A673 (cell line): ENCODE data around the gene TFPI. TPM values are rescaled to one million over a fixed set of nuclear protein-coding genes. Genes with fewer than 3 reads are reported as not detected.

Source experiments
- BruUV-seq: library from RNA; stranded (reverse); fragments of 400-500 nt; replicated peaks from 2 replicates; lab custom pipeline; 2021; lab: Mats Ljungman, UMichigan
- CTCF ChIA-PET: fragments of 300-600 bp; sonication (Branson Sonifier 250); formaldehyde crosslinking; loops from one replicate; lab custom pipeline; 2022; ENCODE audit warnings: antibody characterized with exemption; lab: Charles Lee
- POLR2A ChIA-PET: fragments of 300-600 bp; sonication (Branson Sonifier 250); formaldehyde crosslinking; loops from one replicate; lab custom pipeline; 2022; ENCODE audit warnings: antibody characterized with exemption; ENCODE audit not compliant: low non-redundant PET; lab: Charles Lee
- DNase-seq: peaks from one replicate; pipeline ENCODE4 v3.0.0-alpha.2; 2015; ENCODE audit warnings: low spot score
- H3K27ac ChIP-seq: fragments of 200-600 bp; sonication (generic); 2 replicates; pipeline ENCODE4 v1.5.1; 2016; ENCODE audit warnings: mixed run types, low read depth, mild to moderate bottlenecking, mixed read lengths, antibody characterized with exemption, low read length; ENCODE audit not compliant: poor library complexity, severe bottlenecking
- H3K27me3 ChIP-seq: fragments of 200-600 bp; sonication (generic); replicated peaks from 2 replicates; pipeline ENCODE4 v1.6.1; 2017; ENCODE audit warnings: mixed run types, low read depth, mild to moderate bottlenecking, mixed read lengths, antibody characterized with exemption, low read length; ENCODE audit not compliant: insufficient read depth, poor library complexity
- H3K36me3 ChIP-seq: fragments of 200-600 bp; sonication (generic); 2 replicates; pipeline ENCODE4 v1.6.1; 2016; ENCODE audit warnings: mixed run types, mild to moderate bottlenecking, mixed read lengths, antibody characterized with exemption, low read length; ENCODE audit not compliant: insufficient read depth, poor library complexity, severe bottlenecking
- H3K4me1 ChIP-seq: fragments of 200-600 bp; sonication (generic); 2 replicates; pipeline ENCODE4 v1.6.1; 2017; ENCODE audit warnings: mixed run types, mild to moderate bottlenecking, mixed read lengths, antibody characterized with exemption, low read length; ENCODE audit not compliant: insufficient read depth, poor library complexity, severe bottlenecking
- H3K4me3 ChIP-seq: fragments of 200-600 bp; sonication (generic); 2 replicates; pipeline ENCODE4 v1.5.1; 2016; ENCODE audit warnings: low read depth, mixed run types, mild to moderate bottlenecking, mixed read lengths, low read length; ENCODE audit not compliant: poor library complexity, severe bottlenecking
- H3K9me3 ChIP-seq: fragments of 200-600 bp; sonication (generic); 2 replicates; pipeline ENCODE4 v1.6.1; 2016; ENCODE audit warnings: mixed run types, low read depth, mild to moderate bottlenecking, mixed read lengths, antibody characterized with exemption, low read length; ENCODE audit not compliant: poor library complexity, severe bottlenecking
- EZH2 ChIP-seq: fragments of 200-600 bp; sonication (generic); IDR thresholded peaks from 2 replicates; pipeline ENCODE4 v1.6.1; 2017; ENCODE audit warnings: borderline replicate concordance, low read depth, mild to moderate bottlenecking, mixed read lengths, antibody characterized with exemption, low read length; ENCODE audit not compliant: poor library complexity, severe bottlenecking
- intact Hi-C: fragments of 100-400 bp; cut with micrococcal nuclease; formaldehyde crosslinking; loops from one replicate; pipeline ENCODE4 v1.10.0; 2022; ENCODE audit not compliant: unreplicated experiment
- total RNA-seq: library from RNA; stranded (reverse); gene quantifications from 2 replicates; pipeline ENCODE4 v1.2.3, GENCODE V29; 2021
- TF ChIP-seq, protein P1 (sequence below): fragments of 300-800, 200-600 bp; sonication (generic); conservative IDR thresholded peaks from 2 replicates; pipeline ENCODE4 v1.5.1; 2017; ENCODE audit warnings: low read depth, mild to moderate bottlenecking, antibody characterized with exemption, low read length, moderate library complexity, mixed read lengths

The TFPI gene
- total RNA-seq, 1 experiment from 2014 or later: 36.3 TPM

DNA sequence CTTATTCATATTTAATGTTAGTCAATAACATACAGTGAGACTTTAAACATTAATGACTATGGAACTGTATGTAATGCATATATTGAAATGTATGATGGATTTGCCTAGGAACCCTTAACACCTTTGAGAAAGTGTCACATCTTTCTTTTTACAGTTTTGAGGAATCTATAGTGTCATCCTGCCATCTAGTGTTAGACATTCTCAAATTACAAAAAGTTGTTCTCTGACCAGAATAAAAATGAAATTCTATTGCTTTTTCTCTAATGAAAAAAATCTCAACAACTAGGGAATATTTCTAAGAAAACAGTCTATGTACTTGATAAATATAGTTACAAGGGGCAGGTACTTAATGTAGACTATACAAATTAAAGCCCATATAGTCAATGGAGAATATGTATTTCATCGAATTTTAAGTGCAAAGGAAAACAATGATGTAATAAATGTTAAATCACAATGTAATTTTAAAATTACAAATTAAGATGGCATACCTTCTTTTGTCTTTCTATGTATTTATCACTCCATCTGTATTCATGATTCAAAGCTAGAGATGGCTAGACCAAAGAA, 101.1 kb downstream of the TFPI start:
- TF ChIP-seq, protein P1, sequence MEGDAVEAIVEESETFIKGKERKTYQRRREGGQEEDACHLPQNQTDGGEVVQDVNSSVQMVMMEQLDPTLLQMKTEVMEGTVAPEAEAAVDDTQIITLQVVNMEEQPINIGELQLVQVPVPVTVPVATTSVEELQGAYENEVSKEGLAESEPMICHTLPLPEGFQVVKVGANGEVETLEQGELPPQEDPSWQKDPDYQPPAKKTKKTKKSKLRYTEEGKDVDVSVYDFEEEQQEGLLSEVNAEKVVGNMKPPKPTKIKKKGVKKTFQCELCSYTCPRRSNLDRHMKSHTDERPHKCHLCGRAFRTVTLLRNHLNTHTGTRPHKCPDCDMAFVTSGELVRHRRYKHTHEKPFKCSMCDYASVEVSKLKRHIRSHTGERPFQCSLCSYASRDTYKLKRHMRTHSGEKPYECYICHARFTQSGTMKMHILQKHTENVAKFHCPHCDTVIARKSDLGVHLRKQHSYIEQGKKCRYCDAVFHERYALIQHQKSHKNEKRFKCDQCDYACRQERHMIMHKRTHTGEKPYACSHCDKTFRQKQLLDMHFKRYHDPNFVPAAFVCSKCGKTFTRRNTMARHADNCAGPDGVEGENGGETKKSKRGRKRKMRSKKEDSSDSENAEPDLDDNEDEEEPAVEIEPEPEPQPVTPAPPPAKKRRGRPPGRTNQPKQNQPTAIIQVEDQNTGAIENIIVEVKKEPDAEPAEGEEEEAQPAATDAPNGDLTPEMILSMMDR: peak; percentile 59; the same call in 1 of the 2 replicates
- no peak for TF ChIP-seq EZH2
- ChIA-PET CTCF (no interaction called here), POLR2A (interaction anchor here (0.7 kb wide), 1 partner anchor 195 kb away, joined by 3 read pairs; no protein-coding TSS in a partner anchor)
- no TSS peak for BruUV-seq
- Histone ChIP-seq H3K9me3 (no peaks in the 10 kb centered on the region), H3K4me3 (no peak overlapping the region), H3K4me1 (peaks cover 4% of the 10 kb centered on the region), H3K27me3 (no peaks in the 10 kb centered on the region), H3K27ac (no peak overlapping the region), H3K36me3 (no peaks in the 10 kb centered on the region)
- intact Hi-C loops: loop anchor here (2.0 to 10.0 kb wide), 5 partner anchors 316 to 948 kb away; no protein-coding TSS in a partner anchor
- DNase-seq: peak; percentile 62

DNA sequence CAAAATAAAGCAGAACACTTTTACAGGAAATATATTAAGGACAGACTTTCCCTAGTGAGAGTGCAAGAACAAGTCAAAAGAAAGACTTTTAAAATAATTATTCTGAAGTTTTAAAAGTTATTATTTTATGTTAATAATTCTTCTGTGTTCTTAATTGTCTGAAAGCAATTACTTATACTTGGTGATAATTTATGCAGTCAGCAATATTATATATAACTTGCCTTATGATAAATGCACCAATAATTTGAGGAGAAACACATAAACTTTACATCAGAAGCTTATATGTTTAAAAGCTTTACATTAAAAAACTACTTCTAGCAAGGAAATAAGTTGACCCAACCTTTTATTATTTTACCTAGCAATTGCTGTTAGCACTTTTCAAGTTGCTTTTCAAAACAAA, 102.7 kb downstream of the TFPI start:
- no peak overlapping the region for H3K4me3 ChIP-seq
- no peaks in the 10 kb centered on the region for H3K36me3 ChIP-seq
- intact Hi-C loops: loop anchor here (5.0 to 10.0 kb wide), 3 partner anchors 314 to 947 kb away; no protein-coding TSS in a partner anchor
- BruUV-seq: no TSS peak
- TF ChIP-seq, protein P1: no peak
- TF ChIP-seq EZH2: no peak
- no peaks in the 10 kb centered on the region for H3K9me3 ChIP-seq
- H3K27me3 ChIP-seq: no peaks in the 10 kb centered on the region
- DNase-seq: no peak
- ChIA-PET CTCF (no interaction called here), POLR2A (no interaction called here)
- H3K4me1 ChIP-seq: peaks cover 11% of the 10 kb centered on the region
- no peak overlapping the region for H3K27ac ChIP-seq

DNA sequence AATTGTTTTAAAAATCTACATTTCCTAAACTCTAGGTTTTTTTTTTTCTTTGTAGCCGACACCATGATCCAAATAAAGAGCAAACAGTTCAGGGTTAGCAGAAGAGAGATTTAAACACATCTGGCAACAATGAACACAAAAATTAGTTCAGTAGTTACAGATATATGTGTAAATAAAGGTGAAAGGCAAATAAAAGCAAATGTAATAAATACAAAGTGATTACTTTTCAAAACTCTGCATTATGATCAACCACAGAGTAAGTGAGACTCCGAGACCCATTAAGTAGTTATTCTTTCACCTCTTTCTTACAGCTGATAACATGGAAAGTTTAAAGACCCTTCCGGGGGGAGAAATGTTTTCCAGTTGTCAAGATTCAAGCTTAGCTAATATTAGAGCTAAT, 106.9 kb downstream of the TFPI start:
- peak overlapping the region; percentile 18 for H3K4me3 ChIP-seq
- intact Hi-C loops: no loop called here
- H3K4me1 ChIP-seq: peaks cover 11% of the 10 kb centered on the region
- ChIA-PET POLR2A (interaction anchor here (0.6 kb wide), 1 partner anchor 59 kb away, joined by 3 read pairs; no protein-coding TSS in a partner anchor), CTCF (interaction anchor here (0.8 to 1.7 kb wide), 2 partner anchors 310 to 585 kb away, joined by 3 to 14 read pairs; no protein-coding TSS in a partner anchor)
- H3K36me3 ChIP-seq: no peaks in the 10 kb centered on the region
- TF ChIP-seq, protein P1: no peak
- no peaks in the 10 kb centered on the region for H3K27me3 ChIP-seq
- no peak for DNase-seq
- H3K27ac ChIP-seq: no peak overlapping the region
- no peaks in the 10 kb centered on the region for H3K9me3 ChIP-seq
- BruUV-seq: no TSS peak
